GM23248 (cell line): ENCODE measurements around the gene BIRC5. TPM values are rescaled to one million over a fixed set of nuclear protein-coding genes. Genes with fewer than 3 reads are reported as not detected.

Experiments
- DNase-seq: peaks from one replicate; pipeline ENCODE4 v3.0.0-alpha.2; 2015
- H2AFZ ChIP-seq: fragments of 200-600 bp; sonication (generic); 2 replicates; pipeline ENCODE4 v1.6.1; 2016; ENCODE audit warnings: antibody characterized with exemption
- H3F3A ChIP-seq: fragments of 200-600 bp; sonication (generic); 2 replicates; pipeline ENCODE4 v1.6.1; 2016; ENCODE audit warnings: mild to moderate bottlenecking, antibody characterized with exemption, mixed run types; ENCODE audit not compliant: insufficient read depth
- H3K27ac ChIP-seq: fragments of 200-600 bp; sonication (generic); 2 replicates; pipeline ENCODE4 v1.5.1; 2016; ENCODE audit warnings: mild to moderate bottlenecking
- H3K27me3 ChIP-seq: fragments of 200-600 bp; sonication (generic); replicated peaks from 2 replicates; pipeline ENCODE4 v1.6.1; 2016; ENCODE audit warnings: mild to moderate bottlenecking; ENCODE audit not compliant: insufficient read depth
- H3K36me3 ChIP-seq: fragments of 200-600 bp; sonication (generic); 2 replicates; pipeline ENCODE4 v1.6.1; 2016; ENCODE audit warnings: low read depth, mild to moderate bottlenecking
- H3K4me1 ChIP-seq: fragments of 200-600 bp; sonication (generic); 2 replicates; pipeline ENCODE4 v1.6.1; 2016; ENCODE audit warnings: mild to moderate bottlenecking; ENCODE audit not compliant: insufficient read depth
- H3K4me2 ChIP-seq: fragments of 200-600 bp; sonication (generic); one replicate; pipeline ENCODE4 v1.6.1; 2016; ENCODE audit warnings: mild to moderate bottlenecking; ENCODE audit not compliant: unreplicated experiment
- H3K4me3 ChIP-seq: fragments of 200-600 bp; sonication (generic); 2 replicates; pipeline ENCODE4 v1.5.1; 2016; ENCODE audit warnings: mild to moderate bottlenecking
- H3K79me2 ChIP-seq: fragments of 200-600 bp; sonication (generic); 2 replicates; pipeline ENCODE4 v1.6.1; 2016; ENCODE audit warnings: mild to moderate bottlenecking; ENCODE audit not compliant: insufficient read depth
- H3K9ac ChIP-seq: fragments of 200-600 bp; sonication (generic); 2 replicates; pipeline ENCODE4 v1.6.1; 2016; ENCODE audit warnings: mild to moderate bottlenecking
- H3K9me2 ChIP-seq: fragments of 200-600 bp; sonication (generic); 2 replicates; pipeline ENCODE4 v1.6.1; 2016; ENCODE audit warnings: mixed run types, mild to moderate bottlenecking, moderate library complexity; ENCODE audit not compliant: insufficient read depth
- H3K9me3 ChIP-seq: fragments of 200-600 bp; sonication (generic); one replicate; pipeline ENCODE4 v1.6.1; 2017; ENCODE audit warnings: low read depth
- H4K20me1 ChIP-seq: fragments of 200-600 bp; sonication (generic); 2 replicates; pipeline ENCODE4 v1.6.0; 2016; ENCODE audit not compliant: insufficient read depth
- EZH2 ChIP-seq: fragments of 200-600 bp; sonication (generic); IDR thresholded peaks from 2 replicates; pipeline ENCODE4 v1.6.1; 2018; ENCODE audit warnings: antibody characterized with exemption, mild to moderate bottlenecking; ENCODE audit not compliant: insufficient read depth, poor library complexity, severe bottlenecking
- EZH2phosphoT487 ChIP-seq: fragments of 200-600 bp; sonication (generic); IDR thresholded peaks from 2 replicates; pipeline ENCODE4 v1.6.1; 2018; ENCODE audit warnings: antibody characterized with exemption, moderate library complexity, mild to moderate bottlenecking, low read depth; ENCODE audit not compliant: insufficient read depth
- WGBS, 2 experiments: methylation state at CpG; one replicate each; pipeline ENCODE4 v1.1.6; 2015 to 2017; ENCODE audit warnings: low lambda C conversion rate in 2 of 2, low coverage in 1 of 2; ENCODE audit errors: missing lambda C conversion rate in 2 of 2; 5-methylcytosine and 5-hydroxymethylcytosine counted together
- in situ Hi-C: fragments of 300-500 bp; cut with MboI; formaldehyde crosslinking; loops from 2 replicates; pipeline ENCODE4 v1.15.0; 2020
- polyA plus RNA-seq: library from polyadenylated mRNA; unstranded; fragments of >200 nt; fragmentation: Nextera tagmentation; extraction: Ambion mirVana; gene quantifications from 2 replicates; pipeline ENCODE4 v1.2.1, GENCODE V29; 2016
- total RNA-seq: library from RNA; depleted of rRNA; stranded (reverse); fragments of >200 nt; shearing (Covaris generic); gene quantifications from 2 replicates; pipeline ENCODE4 v1.2.3, GENCODE V29; 2014

The BIRC5 gene
- total and polyA plus RNA-seq, 2 experiments from 2014 or later = 30.9 to 42.3 TPM

DNA sequence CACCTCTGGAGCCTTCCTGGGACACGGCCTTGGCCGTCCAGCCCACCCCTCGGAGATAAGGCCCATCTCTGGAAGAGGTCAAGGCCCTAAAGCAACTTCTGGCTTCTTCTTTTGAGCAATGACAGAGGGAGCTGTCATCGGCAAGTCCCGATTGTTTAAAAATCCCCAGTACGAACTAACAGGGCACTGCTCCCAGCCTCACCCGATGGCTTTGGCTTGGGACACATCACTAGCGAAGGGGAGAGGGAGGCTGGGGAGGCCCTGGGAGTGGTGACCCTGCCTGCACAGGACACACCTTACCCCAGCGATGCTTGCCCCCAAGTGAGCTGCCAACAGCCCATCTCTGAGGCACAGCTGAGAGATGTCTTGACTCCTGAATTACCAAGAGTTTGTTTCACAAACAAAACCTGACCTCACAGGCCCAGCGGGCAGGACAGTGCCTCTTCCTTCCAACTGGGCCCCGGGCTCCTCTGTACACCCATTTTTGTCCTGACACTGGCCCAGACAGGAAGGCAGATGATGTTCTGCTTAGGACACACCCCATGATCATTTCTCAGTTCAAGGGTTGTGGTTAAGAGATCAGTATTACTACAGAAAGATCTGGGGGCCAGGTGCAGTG lies 40.8 kb upstream of the BIRC5 start:
- H2AFZ ChIP-seq = no peak overlapping the region
- no peaks in the 10 kb centered on the region for H3K36me3 ChIP-seq
- 69% methylated on average over 11 of the region's 11 CpGs for WGBS, 2 experiments
- H3K4me2 ChIP-seq = no peak overlapping the region
- H3K9me2 ChIP-seq = no peaks in the 10 kb centered on the region
- H3K9me3 ChIP-seq = no peaks in the 10 kb centered on the region
- H3K9ac ChIP-seq = no peak overlapping the region
- no peak for DNase-seq
- no peaks in the 10 kb centered on the region for H4K20me1 ChIP-seq
- no peak overlapping the region for H3K27ac ChIP-seq
- no peaks in the 10 kb centered on the region for H3F3A ChIP-seq
- TF ChIP-seq EZH2phosphoT487 = no peak
- no peak for TF ChIP-seq EZH2
- H3K4me1 ChIP-seq = no peaks in the 10 kb centered on the region
- H3K79me2 ChIP-seq = no peaks in the 10 kb centered on the region
- H3K4me3 ChIP-seq = no peak overlapping the region
- in situ Hi-C loops = no loop called here
- no peaks in the 10 kb centered on the region for H3K27me3 ChIP-seq

DNA sequence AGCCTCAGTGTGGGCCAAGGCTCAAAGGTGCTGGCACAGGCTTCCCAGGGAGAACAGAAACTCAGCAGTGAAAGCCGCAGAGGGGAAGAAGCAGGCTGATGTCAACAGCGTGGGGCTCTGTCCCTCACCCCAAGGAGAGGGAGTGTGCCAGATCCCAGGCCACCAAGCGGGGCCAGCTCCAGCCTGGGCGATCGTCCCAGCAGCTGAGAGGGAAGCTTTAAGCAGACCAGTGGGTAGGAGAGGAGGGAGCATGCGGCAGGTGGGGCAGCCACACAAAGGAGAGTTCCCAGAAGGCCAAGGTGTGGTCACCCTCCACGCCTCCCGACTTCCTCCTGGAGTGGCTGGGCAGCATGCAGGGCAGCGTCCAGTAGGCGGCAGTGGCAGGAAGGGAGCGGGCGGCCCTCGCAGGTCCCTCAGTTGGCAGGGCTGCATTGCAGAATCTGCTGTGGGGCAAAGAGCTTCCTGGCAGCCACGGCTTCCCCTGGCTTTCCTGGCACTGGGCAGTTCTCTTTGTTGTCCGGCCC lies 39.6 kb upstream of the BIRC5 start:
- no peak for DNase-seq
- no peak overlapping the region for H3K9ac ChIP-seq
- H3K4me3 ChIP-seq = no peak overlapping the region
- no peaks in the 10 kb centered on the region for H3F3A ChIP-seq
- H3K27ac ChIP-seq = no peak overlapping the region
- no peaks in the 10 kb centered on the region for H3K9me2 ChIP-seq
- no peak overlapping the region for H2AFZ ChIP-seq
- no peaks in the 10 kb centered on the region for H3K27me3 ChIP-seq
- no peaks in the 10 kb centered on the region for H4K20me1 ChIP-seq
- H3K79me2 ChIP-seq = no peaks in the 10 kb centered on the region
- in situ Hi-C loops = no loop called here
- WGBS, 2 experiments = 92 to 94% methylated on average over 12 to 15 of the region's 15 CpGs
- TF ChIP-seq EZH2 (no peak), EZH2phosphoT487 (no peak)
- no peaks in the 10 kb centered on the region for H3K4me1 ChIP-seq
- H3K4me2 ChIP-seq = no peak overlapping the region
- H3K9me3 ChIP-seq = no peaks in the 10 kb centered on the region
- H3K36me3 ChIP-seq = no peaks in the 10 kb centered on the region

DNA sequence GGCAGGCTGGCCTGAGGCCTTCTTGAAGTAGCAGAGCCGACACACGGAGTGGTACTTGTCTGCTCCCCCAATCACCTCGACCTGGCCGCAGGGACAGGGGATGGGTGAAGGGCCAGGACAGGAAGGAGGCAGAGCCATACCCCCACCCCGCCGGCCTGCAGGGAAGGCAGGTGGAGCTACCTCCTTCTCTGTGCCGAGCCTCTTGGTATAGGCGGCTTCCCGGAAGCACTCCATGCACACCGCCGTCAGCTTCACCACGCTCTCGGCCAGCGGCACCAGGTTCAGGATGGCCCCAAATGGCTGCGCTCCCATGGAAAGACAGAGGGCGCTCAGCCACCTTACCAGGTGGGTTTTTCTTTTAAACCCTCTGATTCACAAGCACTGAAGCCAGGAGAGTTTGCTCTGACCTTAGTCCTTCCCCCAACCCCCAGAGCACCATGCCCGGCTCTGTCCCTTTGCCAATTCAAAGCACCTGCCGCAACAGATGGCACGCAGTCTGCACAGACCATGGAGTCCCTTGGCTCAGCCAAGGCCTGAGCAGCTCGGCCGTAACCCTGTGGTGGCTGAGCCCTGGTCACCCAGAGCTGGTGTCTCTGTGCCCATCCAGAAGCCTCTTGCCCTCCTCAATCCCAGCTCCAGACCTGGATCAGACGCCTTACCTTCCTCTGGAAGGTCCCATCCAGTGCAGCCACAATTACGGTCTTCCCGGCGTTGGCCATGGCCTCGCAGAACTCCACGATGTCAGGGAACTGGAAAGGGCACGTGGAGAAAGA lies 39.0 kb upstream of the BIRC5 start:
- no peaks in the 10 kb centered on the region for H3K9me2 ChIP-seq
- H2AFZ ChIP-seq = no peak overlapping the region
- H3K27ac ChIP-seq = no peak overlapping the region
- no peak overlapping the region for H3K4me3 ChIP-seq
- H3K79me2 ChIP-seq = no peaks in the 10 kb centered on the region
- 92 to 93% methylated on average over 28 of the region's 28 CpGs for WGBS, 2 experiments
- no peaks in the 10 kb centered on the region for H3K9me3 ChIP-seq
- no peaks in the 10 kb centered on the region for H4K20me1 ChIP-seq
- in situ Hi-C loops = no loop called here
- H3K36me3 ChIP-seq = no peaks in the 10 kb centered on the region
- H3F3A ChIP-seq = no peaks in the 10 kb centered on the region
- no peak overlapping the region for H3K9ac ChIP-seq
- TF ChIP-seq EZH2phosphoT487 (no peak), EZH2 (no peak)
- no peak overlapping the region for H3K4me2 ChIP-seq
- no peaks in the 10 kb centered on the region for H3K27me3 ChIP-seq
- DNase-seq = no peak
- no peaks in the 10 kb centered on the region for H3K4me1 ChIP-seq

DNA sequence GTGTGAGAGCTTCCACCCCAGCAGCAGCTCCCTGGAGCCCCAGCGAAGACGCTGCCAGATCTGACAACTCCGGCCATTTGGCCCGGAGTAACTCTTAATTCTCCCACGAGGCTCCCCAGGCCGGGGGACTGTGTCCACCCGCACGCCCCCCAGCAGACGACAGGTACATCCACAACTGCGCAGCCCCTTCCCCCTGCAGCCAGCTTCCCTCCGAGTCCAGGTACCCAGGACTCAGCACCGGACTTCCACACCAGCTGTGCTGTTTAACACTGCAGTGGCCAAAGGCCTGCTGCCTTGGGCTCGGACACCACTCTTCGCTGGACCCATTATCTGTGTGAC lies 38.4 kb upstream of the BIRC5 start:
- no peaks in the 10 kb centered on the region for H3K4me1 ChIP-seq
- no peak overlapping the region for H3K4me3 ChIP-seq
- H4K20me1 ChIP-seq = no peaks in the 10 kb centered on the region
- 91 to 92% methylated on average over 12 to 14 of the region's 14 CpGs for WGBS, 2 experiments
- H3F3A ChIP-seq = no peaks in the 10 kb centered on the region
- no peak overlapping the region for H3K9ac ChIP-seq
- H3K9me2 ChIP-seq = no peaks in the 10 kb centered on the region
- no peaks in the 10 kb centered on the region for H3K9me3 ChIP-seq
- no peak overlapping the region for H3K4me2 ChIP-seq
- no peaks in the 10 kb centered on the region for H3K27me3 ChIP-seq
- H2AFZ ChIP-seq = no peak overlapping the region
- DNase-seq = no peak
- no peak for TF ChIP-seq EZH2phosphoT487
- TF ChIP-seq EZH2 = no peak
- H3K27ac ChIP-seq = no peak overlapping the region
- H3K36me3 ChIP-seq = no peaks in the 10 kb centered on the region
- H3K79me2 ChIP-seq = no peaks in the 10 kb centered on the region
- in situ Hi-C loops = no loop called here
